Hepatocyte (in vitro differentiated cells): ENCODE data around the gene FAM83B. TPM values are rescaled to one million over a fixed set of nuclear protein-coding genes. Genes with fewer than 3 reads are reported as not detected.

Experiments used
- DNase-seq: peaks from one replicate; pipeline ENCODE4 v3.0.0-alpha.2; 2016; ENCODE audit warnings: low spot score
- H2AFZ ChIP-seq: fragments of 200-600 bp; sonication (generic); 2 replicates; pipeline ENCODE4 v1.6.0; 2016; ENCODE audit warnings: antibody characterized with exemption, mild to moderate bottlenecking
- H3K27ac ChIP-seq: fragments of 200-600 bp; sonication (generic); 2 replicates; pipeline ENCODE4 v1.5.1; 2016; ENCODE audit warnings: mild to moderate bottlenecking
- H3K27me3 ChIP-seq: fragments of 200-600 bp; sonication (generic); 2 replicates; pipeline ENCODE4 v1.6.1; 2016
- H3K36me3 ChIP-seq: fragments of 200-600 bp; sonication (generic); replicated peaks from 2 replicates; pipeline ENCODE4 v1.5.1; 2016; ENCODE audit warnings: low read depth; ENCODE audit not compliant: insufficient read depth
- H3K4me1 ChIP-seq: fragments of 200-600 bp; sonication (generic); 2 replicates; pipeline ENCODE4 v1.5.1; 2016; ENCODE audit warnings: mild to moderate bottlenecking, moderate library complexity; ENCODE audit not compliant: insufficient read depth
- H3K4me2 ChIP-seq: fragments of 200-600 bp; sonication (generic); 2 replicates; pipeline ENCODE4 v1.6.0; 2016
- H3K4me3 ChIP-seq: fragments of 200-600 bp; sonication (generic); 2 replicates; pipeline ENCODE4 v1.5.1; 2016; ENCODE audit warnings: mild to moderate bottlenecking
- H3K79me2 ChIP-seq: fragments of 200-600 bp; sonication (generic); 2 replicates; pipeline ENCODE4 v1.6.0; 2017; ENCODE audit warnings: mild to moderate bottlenecking
- H3K9me2 ChIP-seq: fragments of 200-600 bp; sonication (generic); replicated peaks from 2 replicates; pipeline ENCODE4 v1.6.0; 2017; ENCODE audit warnings: mild to moderate bottlenecking; ENCODE audit not compliant: insufficient read depth
- H3K9me3 ChIP-seq: fragments of 200-600 bp; sonication (generic); 2 replicates; pipeline ENCODE4 v1.5.1; 2016; ENCODE audit warnings: low read depth, mild to moderate bottlenecking
- H4K20me1 ChIP-seq: fragments of 200-600 bp; sonication (generic); 2 replicates; pipeline ENCODE4 v1.6.0; 2016; ENCODE audit warnings: mild to moderate bottlenecking; ENCODE audit not compliant: insufficient read depth, poor library complexity, severe bottlenecking
- EZH2 ChIP-seq: fragments of 200-600 bp; sonication (generic); IDR thresholded peaks from 2 replicates; pipeline ENCODE4 v1.6.1; 2016; ENCODE audit warnings: antibody characterized with exemption, mild to moderate bottlenecking, borderline replicate concordance
- EZH2phosphoT487 ChIP-seq: fragments of 200-600 bp; sonication (generic); IDR thresholded peaks from one replicate; pipeline ENCODE4 v1.6.1; 2018; ENCODE audit warnings: antibody characterized with exemption, mild to moderate bottlenecking, low read depth, moderate library complexity; ENCODE audit not compliant: unreplicated experiment, severe bottlenecking
- WGBS: methylation state at CpG from one replicate; pipeline ENCODE4 v1.1.6; 2016; ENCODE audit warnings: low lambda C conversion rate; ENCODE audit errors: missing lambda C conversion rate; 5-methylcytosine and 5-hydroxymethylcytosine counted together
- polyA plus RNA-seq: library from polyadenylated mRNA; unstranded; fragments of >200 nt; fragmentation: Nextera tagmentation; extraction: Ambion mirVana; gene quantifications from 2 replicates; pipeline ENCODE4 v1.2.1, GENCODE V29; 2016
- total RNA-seq: library from RNA; depleted of rRNA; stranded (reverse); fragments of >200 nt; gene quantifications from 2 replicates; pipeline ENCODE4 v1.2.3, GENCODE V29; 2014
- TF ChIP-seq, protein P1 (sequence below): fragments of 200-600 bp; sonication (generic); IDR thresholded peaks from 2 replicates; pipeline ENCODE4 v1.5.1; 2016; ENCODE audit warnings: antibody characterized with exemption, mild to moderate bottlenecking; ENCODE audit not compliant: poor library complexity

FAM83B gene
- total and polyA plus RNA-seq, 2 experiments from 2014 or later = 5.5 to 29.2 TPM

DNA sequence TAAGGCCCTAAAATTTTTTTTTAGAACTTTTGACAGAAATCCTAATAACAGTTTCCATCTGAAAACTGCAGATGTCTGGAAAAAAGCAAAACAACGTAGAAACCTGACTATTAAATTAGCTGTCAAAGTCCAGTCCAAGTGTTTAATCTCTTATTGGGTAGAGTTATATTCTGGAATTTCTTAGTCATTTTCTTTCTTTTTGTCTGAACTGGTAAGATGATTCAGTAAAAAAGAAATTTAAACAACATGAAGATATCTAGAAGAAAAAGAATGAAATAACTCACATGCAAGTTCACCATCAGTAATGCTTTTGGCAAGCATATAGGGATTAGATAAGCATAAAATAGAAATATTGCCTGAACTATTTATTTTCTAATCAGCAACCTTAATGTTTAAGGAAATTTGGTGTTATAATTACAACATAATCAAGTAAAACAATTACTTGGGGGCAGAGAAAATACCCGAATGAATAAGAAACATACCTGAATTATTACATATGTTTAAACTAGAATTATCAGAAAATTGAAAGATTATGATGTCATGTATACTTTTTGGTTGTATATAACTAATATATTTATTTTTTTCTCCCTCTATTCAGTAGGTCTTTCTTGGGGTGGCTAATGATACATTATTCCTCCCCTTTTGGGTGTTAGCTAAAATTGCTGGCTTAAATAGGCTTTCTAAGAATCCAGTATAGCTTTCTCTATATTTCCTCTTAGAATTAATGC is 51.1 kb downstream of the FAM83B start:
- H2AFZ ChIP-seq = no peak overlapping the region
- H3K4me2 ChIP-seq = no peak overlapping the region
- no peaks in the 10 kb centered on the region for H3K27me3 ChIP-seq
- TF ChIP-seq EZH2 = no peak
- TF ChIP-seq, protein P1, sequence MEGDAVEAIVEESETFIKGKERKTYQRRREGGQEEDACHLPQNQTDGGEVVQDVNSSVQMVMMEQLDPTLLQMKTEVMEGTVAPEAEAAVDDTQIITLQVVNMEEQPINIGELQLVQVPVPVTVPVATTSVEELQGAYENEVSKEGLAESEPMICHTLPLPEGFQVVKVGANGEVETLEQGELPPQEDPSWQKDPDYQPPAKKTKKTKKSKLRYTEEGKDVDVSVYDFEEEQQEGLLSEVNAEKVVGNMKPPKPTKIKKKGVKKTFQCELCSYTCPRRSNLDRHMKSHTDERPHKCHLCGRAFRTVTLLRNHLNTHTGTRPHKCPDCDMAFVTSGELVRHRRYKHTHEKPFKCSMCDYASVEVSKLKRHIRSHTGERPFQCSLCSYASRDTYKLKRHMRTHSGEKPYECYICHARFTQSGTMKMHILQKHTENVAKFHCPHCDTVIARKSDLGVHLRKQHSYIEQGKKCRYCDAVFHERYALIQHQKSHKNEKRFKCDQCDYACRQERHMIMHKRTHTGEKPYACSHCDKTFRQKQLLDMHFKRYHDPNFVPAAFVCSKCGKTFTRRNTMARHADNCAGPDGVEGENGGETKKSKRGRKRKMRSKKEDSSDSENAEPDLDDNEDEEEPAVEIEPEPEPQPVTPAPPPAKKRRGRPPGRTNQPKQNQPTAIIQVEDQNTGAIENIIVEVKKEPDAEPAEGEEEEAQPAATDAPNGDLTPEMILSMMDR = no peak
- no peak for TF ChIP-seq EZH2phosphoT487
- no peaks in the 10 kb centered on the region for H3K9me3 ChIP-seq
- no peaks in the 10 kb centered on the region for H4K20me1 ChIP-seq
- peaks cover 2% of the 10 kb centered on the region for H3K79me2 ChIP-seq
- no peak for DNase-seq
- 75% methylated on average over 2 of the region's 2 CpGs for WGBS
- no peaks in the 10 kb centered on the region for H3K36me3 ChIP-seq
- H3K27ac ChIP-seq = no peak overlapping the region
- H3K4me1 ChIP-seq = no peaks in the 10 kb centered on the region
- H3K9me2 ChIP-seq = no peaks in the 10 kb centered on the region
- no peak overlapping the region for H3K4me3 ChIP-seq

DNA sequence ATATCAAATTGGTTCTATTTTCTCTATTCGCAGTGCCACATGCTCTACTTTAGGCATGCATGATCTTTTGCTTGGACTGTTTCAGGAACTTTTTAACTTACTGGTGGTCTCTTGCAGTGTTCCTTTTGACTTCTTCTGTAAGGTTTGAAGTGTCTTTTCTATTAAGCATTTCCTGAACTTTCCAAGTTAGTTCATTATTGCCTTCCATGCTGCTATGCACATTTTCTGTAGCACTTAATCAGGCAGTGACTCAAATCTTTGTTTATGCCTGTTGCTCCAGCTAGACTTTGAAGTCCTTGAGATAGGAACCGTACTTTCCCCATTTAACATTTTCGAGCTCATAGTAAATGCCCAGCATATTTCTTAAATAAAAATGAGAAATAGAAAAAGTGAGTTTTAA is 52.2 kb downstream of the FAM83B start:
- Histone ChIP-seq H3K4me2 (no peak overlapping the region), H3K4me1 (no peaks in the 10 kb centered on the region), H2AFZ (no peak overlapping the region), H4K20me1 (no peaks in the 10 kb centered on the region), H3K79me2 (peaks cover 2% of the 10 kb centered on the region), H3K36me3 (no peaks in the 10 kb centered on the region), H3K4me3 (no peak overlapping the region), H3K9me2 (no peaks in the 10 kb centered on the region), H3K27me3 (no peaks in the 10 kb centered on the region), H3K9me3 (no peaks in the 10 kb centered on the region), H3K27ac (no peak overlapping the region)
- no peak for DNase-seq
- WGBS = 82% methylated on average over 3 of the region's 3 CpGs
- no peak for TF ChIP-seq EZH2

- no peak for DNase-seq
- TF ChIP-seq, protein P1 = no peak
- TF ChIP-seq EZH2 = no peak
- TF ChIP-seq EZH2phosphoT487 = no peak
- H3K27ac ChIP-seq = no peak overlapping the region
- 95% methylated on average over 3 of the region's 3 CpGs for WGBS
- H2AFZ ChIP-seq = no peak overlapping the region
- no peak overlapping the region for H3K4me2 ChIP-seq
- no peaks in the 10 kb centered on the region for H3K27me3 ChIP-seq
- no peaks in the 10 kb centered on the region for H4K20me1 ChIP-seq
- peaks cover 2% of the 10 kb centered on the region for H3K79me2 ChIP-seq
- no peaks in the 10 kb centered on the region for H3K36me3 ChIP-seq
- H3K9me3 ChIP-seq = no peaks in the 10 kb centered on the region
- H3K4me3 ChIP-seq = no peak overlapping the region
- no peaks in the 10 kb centered on the region for H3K4me1 ChIP-seq
- no peaks in the 10 kb centered on the region for H3K9me2 ChIP-seq
Observed at GRCh38 chr6:54899442-54899841, 52.9 kb downstream of the FAM83B start.

DNA sequence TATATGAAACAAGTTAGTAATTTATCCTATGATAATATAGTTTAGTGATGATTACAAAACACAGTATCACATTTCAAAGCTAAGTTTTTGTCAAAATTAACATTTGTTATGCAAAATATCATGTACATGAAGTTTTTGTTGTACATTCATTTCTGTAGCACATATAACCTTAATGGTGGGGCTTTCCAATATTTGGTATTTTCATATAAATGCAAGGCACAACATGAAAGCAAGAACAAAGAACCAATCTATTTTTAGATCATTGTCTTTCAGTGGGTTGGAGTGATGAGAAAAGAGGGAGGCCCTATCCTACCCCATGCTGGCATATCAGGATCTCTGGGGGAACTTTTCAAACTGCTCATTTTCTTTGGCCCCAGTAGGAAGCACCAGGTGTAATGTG is 53.4 kb downstream of the FAM83B start:
- no peak for DNase-seq
- Histone ChIP-seq H3K9me3 (no peaks in the 10 kb centered on the region), H2AFZ (no peak overlapping the region), H3K9me2 (no peaks in the 10 kb centered on the region), H3K4me2 (no peak overlapping the region), H4K20me1 (no peaks in the 10 kb centered on the region), H3K4me1 (no peaks in the 10 kb centered on the region), H3K4me3 (no peak overlapping the region), H3K36me3 (no peaks in the 10 kb centered on the region), H3K27ac (no peak overlapping the region), H3K27me3 (no peaks in the 10 kb centered on the region), H3K79me2 (peaks cover 2% of the 10 kb centered on the region)
- TF ChIP-seq EZH2phosphoT487 (no peak), EZH2 (no peak)
- TF ChIP-seq, protein P1 = no peak
